IMR-90 (cell line): ENCODE results near the gene SBF2. TPM values are rescaled to one million over a fixed set of nuclear protein-coding genes. Genes with fewer than 3 reads are reported as not detected.

ENCODE experiments used
- ATAC-seq: fragments of 200-7000 bp; cut with Tn5 transposase; 2 replicates; pipeline ENCODE4 v1.9.1; 2020; ENCODE audit warnings: low read depth, mild to moderate bottlenecking, moderate library complexity
- BruUV-seq: library from RNA; stranded (reverse); fragments of 400-500 nt; replicated peaks from 2 replicates; lab custom pipeline; 2021; lab: Mats Ljungman, UMichigan
- CTCF ChIA-PET: fragments of 300-600 bp; formaldehyde crosslinking; extraction: SDS; loops from one replicate; lab custom pipeline; 2021; ENCODE audit warnings: antibody characterized with exemption; lab: Yijun Ruan, JAX
- POLR2A ChIA-PET: fragments of 300-600 bp; sonication (Branson Sonifier 250); formaldehyde crosslinking; loops from one replicate; lab custom pipeline; 2022; ENCODE audit warnings: antibody characterized with exemption; ENCODE audit not compliant: unreplicated experiment; lab: Charles Lee
- DNase-seq: peaks from one replicate; pipeline ENCODE4 v3.0.0; 2013
- H2AFZ ChIP-seq: replicated peaks from 2 replicates; pipeline ENCODE3; 2013; ENCODE audit warnings: low read length, mild to moderate bottlenecking; ENCODE audit not compliant: poor library complexity
- H2AK5ac ChIP-seq: 2 replicates; pipeline ENCODE4 v1.6.1; 2013; ENCODE audit warnings: low read depth, low read length, inconsistent platforms
- H2AK9ac ChIP-seq: replicated peaks from 2 replicates; pipeline ENCODE3; 2013; ENCODE audit warnings: mild to moderate bottlenecking, low read depth, low read length, moderate library complexity; ENCODE audit not compliant: poor library complexity
- H2BK120ac ChIP-seq: 2 replicates; pipeline ENCODE4 v1.6.1; 2013; ENCODE audit warnings: low read depth, low read length, inconsistent platforms
- H2BK15ac ChIP-seq: 3 replicates; pipeline ENCODE4 v1.6.1; 2013; ENCODE audit warnings: low read depth, low read length, inconsistent platforms
- H2BK20ac ChIP-seq: 2 replicates; pipeline ENCODE4 v1.6.1; 2013; ENCODE audit warnings: low read depth, mild to moderate bottlenecking, inconsistent platforms, low read length, moderate library complexity
- H2BK5ac ChIP-seq: 2 replicates; pipeline ENCODE4 v1.6.1; 2013; ENCODE audit warnings: mild to moderate bottlenecking, low read depth, low read length, inconsistent platforms; ENCODE audit not compliant: poor library complexity, severe bottlenecking
- H3K14ac ChIP-seq: replicated peaks from 2 replicates; pipeline ENCODE4 v1.6.1; 2013; ENCODE audit warnings: low read depth, low read length, inconsistent platforms
- H3K18ac ChIP-seq: 2 replicates; pipeline ENCODE4 v1.6.1; 2013; ENCODE audit warnings: low read depth, low read length, control low read depth
- H3K23ac ChIP-seq: 2 replicates; pipeline ENCODE4 v1.6.1; 2013; ENCODE audit warnings: low read depth, low read length, inconsistent platforms
- H3K27ac ChIP-seq: 2 replicates; pipeline ENCODE4 v1.5.1; 2013; ENCODE audit warnings: mild to moderate bottlenecking, control low read depth, low read length; ENCODE audit not compliant: insufficient read depth
- H3K27me3 ChIP-seq: 2 replicates; pipeline ENCODE4 v1.6.1; 2013; ENCODE audit warnings: low read length; ENCODE audit not compliant: control insufficient read depth, insufficient read depth
- H3K36me3 ChIP-seq: 2 replicates; pipeline ENCODE4 v1.6.1; 2013; ENCODE audit warnings: low read length, mixed read lengths; ENCODE audit not compliant: control insufficient read depth, insufficient read depth
- H3K4ac ChIP-seq: 2 replicates; pipeline ENCODE4 v1.6.1; 2013; ENCODE audit warnings: low read depth, low read length, inconsistent platforms
- H3K4me1 ChIP-seq: 2 replicates; pipeline ENCODE4 v1.6.1; 2013; ENCODE audit warnings: low read length, mixed read lengths; ENCODE audit not compliant: control insufficient read depth, insufficient read depth
- H3K4me2 ChIP-seq: 2 replicates; pipeline ENCODE4 v1.6.1; 2013; ENCODE audit warnings: low read depth, mild to moderate bottlenecking, control low read depth, low read length, moderate library complexity
- H3K4me3 ChIP-seq: 2 replicates; pipeline ENCODE4 v1.5.1; 2013; ENCODE audit warnings: low read depth, mild to moderate bottlenecking, control low read depth, low read length, moderate library complexity; ENCODE audit not compliant: insufficient read depth
- H3K56ac ChIP-seq: 2 replicates; pipeline ENCODE4 v1.6.1; 2013; ENCODE audit warnings: low read length, inconsistent platforms; ENCODE audit not compliant: insufficient read depth; ENCODE audit errors: extremely low read depth
- H3K79me1 ChIP-seq, 2 experiments: 2 replicates each; pipeline ENCODE4 v1.6.1; 2013; ENCODE audit warnings: low read length in 2 of 2, inconsistent platforms in 1 of 2, low read depth in 1 of 2
- H3K9ac ChIP-seq: 2 replicates; pipeline ENCODE4 v1.6.1; 2013; ENCODE audit warnings: low read depth, low read length, control low read depth
- H3K9me1 ChIP-seq: 2 replicates; pipeline ENCODE4 v1.6.1; 2013; ENCODE audit warnings: low read length, inconsistent platforms; ENCODE audit not compliant: insufficient read depth
- H3K9me3 ChIP-seq: 2 replicates; pipeline ENCODE4 v1.6.1; 2013; ENCODE audit warnings: low read length; ENCODE audit not compliant: control insufficient read depth, insufficient read depth
- H4K20me1 ChIP-seq: 2 replicates; pipeline ENCODE4 v1.6.1; 2013; ENCODE audit warnings: low read length, inconsistent platforms; ENCODE audit not compliant: insufficient read depth
- H4K5ac ChIP-seq: 2 replicates; pipeline ENCODE4 v1.6.1; 2013; ENCODE audit warnings: mild to moderate bottlenecking, low read depth, low read length, control low read depth
- H4K8ac ChIP-seq, 2 experiments: 2 replicates each; pipeline ENCODE4 v1.6.1; 2013; ENCODE audit warnings: low read depth in 2 of 2, low read length in 2 of 2, control low read depth in 1 of 2, inconsistent platforms in 1 of 2
- H4K91ac ChIP-seq: 2 replicates; pipeline ENCODE4 v1.6.1; 2013; ENCODE audit warnings: low read depth, low read length, inconsistent platforms; ENCODE audit not compliant: insufficient read depth
- BHLHE40 ChIP-seq: fragments of 150-350 bp; IDR thresholded peaks from 2 replicates; pipeline ENCODE4 v1.6.1; 2016; ENCODE audit warnings: mild to moderate bottlenecking, low read depth, low read length
- CEBPB ChIP-seq: IDR thresholded peaks from 2 replicates; pipeline ENCODE4 v1.6.1; 2012; ENCODE audit warnings: low read depth, low read length, improper control_type of control experiment
- CHD1 ChIP-seq: IDR thresholded peaks from 2 replicates; pipeline ENCODE4 v1.6.1; 2012; ENCODE audit warnings: low read depth, low read length, improper control_type of control experiment
- CTCF ChIP-seq: conservative IDR thresholded peaks from 2 replicates; pipeline ENCODE4 v1.5.1; 2012; ENCODE audit warnings: mild to moderate bottlenecking, low read depth, low read length, improper control_type of control experiment
- ELK1 ChIP-seq: fragments of 150-350 bp; IDR thresholded peaks from 2 replicates; pipeline ENCODE4 v1.6.1; 2016; ENCODE audit warnings: low read depth, mild to moderate bottlenecking, low read length, moderate library complexity, borderline replicate concordance
- FOS ChIP-seq: fragments of 150-350 bp; IDR thresholded peaks from 2 replicates; pipeline ENCODE4 v1.6.1; 2016; ENCODE audit warnings: low read depth, low read length
- MAFK ChIP-seq: IDR thresholded peaks from 2 replicates; pipeline ENCODE4 v1.6.1; 2012; ENCODE audit warnings: low read depth, low read length, improper control_type of control experiment
- MAZ ChIP-seq: IDR thresholded peaks from 2 replicates; pipeline ENCODE4 v1.6.1; 2012; ENCODE audit warnings: low read depth, mild to moderate bottlenecking, low read length, improper control_type of control experiment, moderate library complexity, borderline replicate concordance
- NFE2L2 ChIP-seq: fragments of 150-350 bp; IDR thresholded peaks from 2 replicates; pipeline ENCODE4 v1.6.1; 2016; ENCODE audit warnings: low read depth, mild to moderate bottlenecking, low read length
- POLR2A ChIP-seq: IDR thresholded peaks from 2 replicates; pipeline ENCODE4 v1.6.1; 2012; ENCODE audit warnings: mild to moderate bottlenecking, low read depth, low read length
- RAD21 ChIP-seq: IDR thresholded peaks from 2 replicates; pipeline ENCODE4 v1.6.1; 2012; ENCODE audit warnings: low read length, improper control_type of control experiment
- RCOR1 ChIP-seq: IDR thresholded peaks from 2 replicates; pipeline ENCODE4 v1.6.1; 2012; ENCODE audit warnings: mild to moderate bottlenecking, low read length, improper control_type of control experiment; ENCODE audit not compliant: insufficient replicate concordance
- RFX5 ChIP-seq: IDR thresholded peaks from 2 replicates; pipeline ENCODE4 v1.8.0; 2012; ENCODE audit warnings: low read depth, mild to moderate bottlenecking, low read length, moderate library complexity
- WGBS, 2 experiments: methylation state at CpG; one replicate each; pipeline versions ENCODE4 v1.1.5 to v1.1.7; 2013; ENCODE audit warnings: missing lambda C conversion rate in 2 of 2; ENCODE audit not compliant: insufficient read length in 1 of 2; ENCODE audit errors: extremely low coverage in 2 of 2; 5-methylcytosine and 5-hydroxymethylcytosine counted together
- dilution Hi-C: fragments of 300-500 bp; cut with HindIII; formaldehyde crosslinking; loops from one replicate; pipeline ENCODE4 v1.14.3; 2018; ENCODE audit warnings: low sequenced_read_pairs; ENCODE audit not compliant: unreplicated experiment
- in situ Hi-C: fragments of 300-500 bp; cut with MboI; formaldehyde crosslinking; loops from 3 replicates; pipeline ENCODE4 v1.14.3; 2019; ENCODE audit warnings: low sequenced_read_pairs, inconsistent platforms, mixed read lengths
- intact Hi-C: fragments of 100-400 bp; cut with micrococcal nuclease; formaldehyde crosslinking; loops from 2 replicates; pipeline ENCODE4 v1.10.0; 2022
- polyA plus RNA-seq, 3 experiments: library from polyadenylated mRNA; depleted of rRNA; stranded (reverse); fragments of >200 nt; gene quantifications; 2 replicates each; pipeline ENCODE4 v1.2.3, GENCODE V29; 2012; ENCODE audit warnings: low replicate concordance in 1 of 3
- total RNA-seq: library from RNA; depleted of rRNA; stranded (reverse); fragments of >200 nt; gene quantifications from 2 replicates; pipeline ENCODE4 v1.2.3, GENCODE V29; 2012
- TF ChIP-seq, protein P1 (sequence below): fragments of 150-350 bp; IDR thresholded peaks from 2 replicates; pipeline ENCODE4 v1.6.1; 2017; ENCODE audit warnings: mild to moderate bottlenecking, antibody characterized with exemption, low read length, low read depth

The SBF2 gene
- total and polyA plus RNA-seq, 2 of the 4 experiments (the other 2 are of a cell fraction), result 23.8 to 51.8 TPM

DNA sequence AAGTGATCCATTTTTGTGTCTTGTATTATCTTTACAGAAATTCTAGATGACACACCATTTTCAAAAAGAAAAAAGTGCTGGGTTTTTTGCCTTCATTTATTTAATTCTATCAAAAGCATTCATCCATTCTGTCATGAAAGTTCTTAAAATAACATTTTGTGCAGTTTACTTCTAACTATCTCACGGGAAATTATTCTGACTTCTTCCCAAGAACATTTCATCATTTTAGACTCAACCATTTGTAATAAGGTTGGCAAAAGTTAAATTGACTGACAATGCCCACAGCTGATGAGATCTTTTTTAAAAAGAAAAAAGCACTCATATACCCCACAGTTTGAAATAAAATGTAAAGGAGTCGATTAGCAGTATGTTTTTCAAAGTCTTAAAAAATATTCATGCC, 68.5 kb downstream of the SBF2 start:
- Histone ChIP-seq H2AFZ (no peak overlapping the region), H3K9me1 (no peaks in the 10 kb centered on the region), H3K14ac (no peak overlapping the region), H3K36me3 (no peaks in the 10 kb centered on the region), H3K56ac (no peak overlapping the region), H4K91ac (no peak overlapping the region), H2BK20ac (no peak overlapping the region), H3K27ac (no peak overlapping the region), H2BK120ac (no peak overlapping the region), H3K9me3 (no peaks in the 10 kb centered on the region), H3K23ac (no peak overlapping the region), H4K5ac (no peak overlapping the region), H3K4me1 (no peaks in the 10 kb centered on the region), H2AK9ac (no peak overlapping the region), H2BK5ac (no peak overlapping the region), H2AK5ac (no peak overlapping the region), H3K18ac (no peak overlapping the region), H3K27me3 (no peaks in the 10 kb centered on the region), H3K79me1 (peaks cover 15 to 24% of the 10 kb centered on the region in 2 experiments), H3K4me3 (no peak overlapping the region), H3K9ac (no peak overlapping the region), H4K8ac (no peak overlapping the region), H2BK15ac (no peak overlapping the region), H3K4me2 (no peak overlapping the region), H4K20me1 (peaks cover 8% of the 10 kb centered on the region; the same call in 1 of the 2 replicates), H3K4ac (no peak overlapping the region)
- no peak for TF ChIP-seq CTCF
- TF ChIP-seq BHLHE40, result no peak
- TF ChIP-seq NFE2L2, result no peak
- no peak for TF ChIP-seq RCOR1
- TF ChIP-seq MAFK, result no peak
- TF ChIP-seq POLR2A, result no peak
- TF ChIP-seq ELK1, result no peak
- TF ChIP-seq RFX5, result no peak
- no peak for TF ChIP-seq CEBPB
- TF ChIP-seq FOS, result no peak
- TF ChIP-seq MAZ, result no peak
- TF ChIP-seq RAD21, result no peak
- TF ChIP-seq CHD1, result no peak
- TF ChIP-seq, protein P1, sequence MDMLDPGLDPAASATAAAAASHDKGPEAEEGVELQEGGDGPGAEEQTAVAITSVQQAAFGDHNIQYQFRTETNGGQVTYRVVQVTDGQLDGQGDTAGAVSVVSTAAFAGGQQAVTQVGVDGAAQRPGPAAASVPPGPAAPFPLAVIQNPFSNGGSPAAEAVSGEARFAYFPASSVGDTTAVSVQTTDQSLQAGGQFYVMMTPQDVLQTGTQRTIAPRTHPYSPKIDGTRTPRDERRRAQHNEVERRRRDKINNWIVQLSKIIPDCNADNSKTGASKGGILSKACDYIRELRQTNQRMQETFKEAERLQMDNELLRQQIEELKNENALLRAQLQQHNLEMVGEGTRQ, result no peak
- POLR2A ChIA-PET, result no interaction called here
- intact Hi-C loops, result no loop called here
- CTCF ChIA-PET, result no interaction called here
- WGBS, 2 experiments, result no CpG with 5 or more reads among the region's 2 CpGs
- no TSS peak for BruUV-seq
- in situ Hi-C loops, result no loop called here
- DNase-seq (no peak), ATAC-seq (no peak)
- dilution Hi-C loops, result no loop called here
